K562 (cell line): ENCODE measurements around the gene ZNF593OS. TPM values are rescaled to one million over a fixed set of nuclear protein-coding genes. Genes with fewer than 3 reads are reported as not detected.

Experiments
- ARHGAP35 ChIP-seq: fragments of 450-650 bp; IDR thresholded peaks from 2 replicates; pipeline ENCODE4 v1.6.1; 2018; ENCODE audit not compliant: partially characterized antibody
- ARID2 ChIP-seq: fragments of 450-650 bp; IDR thresholded peaks from 2 replicates; pipeline ENCODE4 v1.6.1; 2017; ENCODE audit warnings: antibody characterized with exemption, mild to moderate bottlenecking
- BCL6 ChIP-seq: fragments of 250-450 bp; sonication (Bioruptor Pico); IDR thresholded peaks from 2 replicates; pipeline ENCODE4 v1.4.0; 2020
- BRD4 ChIP-seq: fragments of 200-600 bp; sonication (generic); IDR thresholded peaks from 2 replicates; pipeline ENCODE4 v1.6.1; 2017; ENCODE audit warnings: inconsistent platforms
- FOXJ2 ChIP-seq: fragments of 200-800 bp; sonication (Bioruptor generic); IDR thresholded peaks from 2 replicates; pipeline ENCODE4 v1.6.1; 2016; ENCODE audit warnings: missing genetic modification characterization, missing compliant biosample characterization
- HIVEP1 ChIP-seq: fragments of 250-450 bp; sonication (Bioruptor Pico); IDR thresholded peaks from 2 replicates; pipeline ENCODE4 v1.4.0; 2020; ENCODE audit warnings: mild to moderate bottlenecking
- IFI16 ChIP-seq: fragments of 250-450 bp; sonication (Bioruptor Pico); IDR thresholded peaks from 2 replicates; pipeline ENCODE4 v2.1.2; 2022; ENCODE audit warnings: mild to moderate bottlenecking, inconsistent platforms
- ZNF174 ChIP-seq: fragments of 250-450 bp; sonication (Bioruptor Pico); IDR thresholded peaks from 2 replicates; pipeline ENCODE4 v1.4.0; 2020; ENCODE audit warnings: mild to moderate bottlenecking
- polyA plus RNA-seq, 8 experiments: library from polyadenylated mRNA; depleted of rRNA in 4 of 8; stranded (reverse) in 5 of 8; unstranded in 3 of 8; fragments of >200 nt; fragmentation: Nextera tagmentation in 2 of 8; fragmentation: Illumina TruSeq in 1 of 8; extraction: Ambion mirVana in 2 of 8; extraction: Trizol in 1 of 8; gene quantifications; 2 replicates each; pipeline versions ENCODE4 v1.2.1 to v1.2.3, GENCODE V29; 2011 to 2014; ENCODE audit warnings: inconsistent platforms in 1 of 8, missing spikeins in 1 of 8
- total RNA-seq, 7 experiments: library from RNA; depleted of rRNA in 6 of 7; stranded (reverse); fragments of >200 nt in 6 of 7; fragmentation: Illumina TruSeq in 2 of 7; extraction: Trizol in 2 of 7; gene quantifications; 2 replicates each; pipeline versions ENCODE4 v1.2.1 to v1.2.3, GENCODE V29; 2011 to 2021; ENCODE audit warnings: low replicate concordance in 1 of 7
- TF ChIP-seq, protein P1 (sequence below): fragments of 450-650 bp; IDR thresholded peaks from 2 replicates; pipeline ENCODE4 v1.6.1; 2018; ENCODE audit warnings: mild to moderate bottlenecking, low read depth; ENCODE audit not compliant: partially characterized antibody
- TF ChIP-seq, protein P2 (sequence below): fragments of 450-650 bp; IDR thresholded peaks from 2 replicates; pipeline ENCODE4 v1.6.1; 2016
- TF ChIP-seq, protein P3 (sequence below): conservative IDR thresholded peaks from 2 replicates; pipeline ENCODE4 v1.6.1; 2011; ENCODE audit warnings: low read depth, mild to moderate bottlenecking, low read length; ENCODE audit not compliant: control insufficient read depth

ZNF593OS gene
- total and polyA plus RNA-seq, 9 of the 15 experiments (the other 6 are each of a cell fraction or from before 2014, with no cell fraction given) = 0.24 to 0.27 TPM; not detected in 7

DNA sequence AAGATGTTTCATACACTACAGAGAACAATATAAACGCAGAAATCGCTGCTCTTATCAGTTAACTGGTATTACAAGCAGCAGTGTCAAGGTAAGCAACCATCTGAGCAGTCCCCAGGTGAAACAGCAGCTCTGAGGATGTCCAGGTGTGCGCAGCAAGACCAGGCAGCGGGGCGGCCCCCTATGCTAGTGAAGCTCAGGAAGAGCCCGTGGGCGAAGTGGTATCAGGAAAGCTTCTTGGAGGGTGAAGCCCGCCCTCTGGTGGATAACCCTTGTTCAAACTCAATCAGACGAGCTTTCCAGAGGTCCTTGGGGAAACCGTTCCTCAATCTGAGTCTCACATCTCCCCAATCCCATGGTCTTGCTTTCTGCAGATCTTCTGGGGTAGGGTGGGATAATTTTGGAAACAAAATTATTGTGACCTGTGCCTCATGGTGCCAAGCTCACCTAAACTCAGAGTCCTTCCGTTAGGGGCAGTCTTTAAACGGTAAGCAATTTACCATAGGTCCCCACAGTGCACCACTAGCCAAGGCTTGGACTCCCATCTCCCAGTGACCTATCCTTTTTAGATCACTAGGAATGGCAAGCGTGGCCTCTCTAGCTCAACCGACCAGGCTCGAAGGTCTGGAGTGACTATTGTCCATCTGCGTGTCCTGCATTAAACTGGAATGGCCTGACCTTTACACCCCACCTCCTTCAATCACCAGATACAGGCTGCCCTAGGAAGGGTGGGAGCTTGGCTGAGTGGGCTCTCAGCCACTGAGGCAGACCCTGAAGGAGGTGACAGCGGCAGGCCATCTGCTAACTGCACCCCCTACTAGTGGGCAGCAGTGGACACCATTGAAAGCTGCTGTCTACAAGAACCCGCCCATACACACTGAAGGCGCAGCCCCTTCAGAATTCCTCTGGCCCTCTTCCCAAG is 26.3 kb downstream of the ZNF593OS start (continued):
- TF ChIP-seq FOXJ2 (tag) (no peak), BRD4 (no peak), ZNF174 (CRISPR knock-in tag) (no peak), HIVEP1 (CRISPR knock-in tag) (no peak), ARHGAP35 (no peak), ARID2 (peak; percentile 95), IFI16 (CRISPR knock-in tag) (no peak), BCL6 (CRISPR knock-in tag) (no peak)
- TF ChIP-seq, protein P1, sequence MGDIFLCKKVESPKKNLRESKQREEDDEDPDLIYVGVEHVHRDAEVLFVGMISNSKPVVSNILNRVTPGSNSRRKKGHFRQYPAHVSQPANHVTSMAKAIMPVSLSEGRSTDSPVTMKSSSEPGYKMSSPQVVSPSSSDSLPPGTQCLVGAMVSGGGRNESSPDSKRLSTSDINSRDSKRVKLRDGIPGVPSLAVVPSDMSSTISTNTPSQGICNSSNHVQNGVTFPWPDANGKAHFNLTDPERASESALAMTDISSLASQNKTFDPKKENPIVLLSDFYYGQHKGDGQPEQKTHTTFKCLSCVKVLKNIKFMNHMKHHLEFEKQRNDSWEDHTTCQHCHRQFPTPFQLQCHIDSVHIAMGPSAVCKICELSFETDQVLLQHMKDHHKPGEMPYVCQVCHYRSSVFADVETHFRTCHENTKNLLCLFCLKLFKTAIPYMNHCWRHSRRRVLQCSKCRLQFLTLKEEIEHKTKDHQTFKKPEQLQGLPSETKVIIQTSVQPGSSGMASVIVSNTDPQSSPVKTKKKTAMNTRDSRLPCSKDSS = no peak
- TF ChIP-seq, protein P2, sequence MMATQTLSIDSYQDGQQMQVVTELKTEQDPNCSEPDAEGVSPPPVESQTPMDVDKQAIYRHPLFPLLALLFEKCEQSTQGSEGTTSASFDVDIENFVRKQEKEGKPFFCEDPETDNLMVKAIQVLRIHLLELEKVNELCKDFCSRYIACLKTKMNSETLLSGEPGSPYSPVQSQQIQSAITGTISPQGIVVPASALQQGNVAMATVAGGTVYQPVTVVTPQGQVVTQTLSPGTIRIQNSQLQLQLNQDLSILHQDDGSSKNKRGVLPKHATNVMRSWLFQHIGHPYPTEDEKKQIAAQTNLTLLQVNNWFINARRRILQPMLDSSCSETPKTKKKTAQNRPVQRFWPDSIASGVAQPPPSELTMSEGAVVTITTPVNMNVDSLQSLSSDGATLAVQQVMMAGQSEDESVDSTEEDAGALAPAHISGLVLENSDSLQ = no peak
- TF ChIP-seq, protein P3, sequence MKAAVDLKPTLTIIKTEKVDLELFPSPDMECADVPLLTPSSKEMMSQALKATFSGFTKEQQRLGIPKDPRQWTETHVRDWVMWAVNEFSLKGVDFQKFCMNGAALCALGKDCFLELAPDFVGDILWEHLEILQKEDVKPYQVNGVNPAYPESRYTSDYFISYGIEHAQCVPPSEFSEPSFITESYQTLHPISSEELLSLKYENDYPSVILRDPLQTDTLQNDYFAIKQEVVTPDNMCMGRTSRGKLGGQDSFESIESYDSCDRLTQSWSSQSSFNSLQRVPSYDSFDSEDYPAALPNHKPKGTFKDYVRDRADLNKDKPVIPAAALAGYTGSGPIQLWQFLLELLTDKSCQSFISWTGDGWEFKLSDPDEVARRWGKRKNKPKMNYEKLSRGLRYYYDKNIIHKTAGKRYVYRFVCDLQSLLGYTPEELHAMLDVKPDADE = no peak
